Measurements from ENCODE around the gene ANP32A.

GRCh38 chr15:68851971-68852370 lies 31.3 kb upstream of the ANP32A start:
- TF ChIP-seq CTCF (IDR thresholded peaks at IDR 0.05), result no peak
- no peak for TF ChIP-seq EZH2 (IDR thresholded peaks at IDR 0.05)
- TF ChIP-seq EZH2phosphoT487 (IDR thresholded peaks at IDR 0.05), result no peak

Data from neural progenitor cell (in vitro differentiated cells).